NCI-H2029 treated with DMSO at 0.1 percent for 48 hours (cell line): Measurements from ENCODE around the gene PTPN5.
"Not testable (repeated sequence)": the region's sequence is repeated elsewhere in the genome, so short reads cannot be mapped to it uniquely, and the experiment has no call there.

Source experiments
- DNase-seq: peaks from one replicate; lab custom pipeline; 2025; lab: John Stamatoyannopoulos, UW

PTPN5 gene

DNA sequence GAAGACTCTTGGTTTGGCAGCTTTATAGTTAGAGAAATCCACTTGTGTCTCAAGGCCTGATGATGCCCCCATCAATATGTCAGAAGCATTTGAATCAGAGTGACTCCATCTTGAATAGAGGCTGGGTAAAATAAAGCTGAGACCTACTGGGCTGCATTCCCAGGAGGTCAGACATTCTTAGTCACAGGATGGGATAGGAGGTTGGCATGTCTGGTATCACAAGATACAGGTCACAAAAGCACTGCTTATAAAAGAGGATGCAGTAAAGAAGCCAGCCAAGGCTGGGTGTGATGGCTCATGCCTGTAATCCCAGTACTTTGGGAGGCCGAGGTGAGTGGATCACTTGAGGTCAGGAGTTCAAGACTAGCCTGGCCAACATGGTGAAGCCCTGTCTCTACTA lies 109.6 kb downstream of the PTPN5 start:
- not testable (repeated sequence) for DNase-seq
